GM12878 (cell line): ENCODE data around the gene POU2AF1. TPM values are rescaled to one million over a fixed set of nuclear protein-coding genes. Genes with fewer than 3 reads are reported as not detected.

Experiments
- ATAC-seq: fragments of 200-7000 bp; cut with Tn5 transposase; 3 replicates; pipeline ENCODE4 v1.9.1; 2020; ENCODE audit warnings: mild to moderate bottlenecking, moderate library complexity
- BruUV-seq: library from RNA; stranded (reverse); fragments of 400-500 nt; replicated peaks from 2 replicates; lab custom pipeline; 2021; lab: Mats Ljungman, UMichigan
- CTCF ChIA-PET: fragments of 300-600 bp; sonication (Branson Sonifier 250); formaldehyde crosslinking; extraction: SDS; loops from one replicate; lab custom pipeline; 2021; ENCODE audit warnings: inconsistent platforms; lab: Yijun Ruan, JAX
- POLR2A ChIA-PET: fragments of 350-600 bp; formaldehyde crosslinking; extraction: SDS; loops from one replicate; lab custom pipeline; 2021; ENCODE audit warnings: inconsistent platforms; lab: Charles Lee
- RAD21 ChIA-PET: fragments of 300-600 bp; sonication (Branson Sonifier 250); formaldehyde crosslinking; loops from one replicate; lab custom pipeline; 2023; ENCODE audit warnings: antibody characterized with exemption; ENCODE audit not compliant: unreplicated experiment; lab: Charles Lee
- SMC1A ChIA-PET: fragments of 300-600 bp; sonication (Branson Sonifier 250); formaldehyde crosslinking; loops from one replicate; lab custom pipeline; 2023; ENCODE audit not compliant: unreplicated experiment, uncharacterized antibody; lab: Charles Lee
- DNase-seq: peaks from one replicate; pipeline ENCODE4 v3.0.0-alpha.2; 2011; ENCODE audit warnings: low read depth, low spot score
- FAIRE-seq: peaks from 3 replicates; lab custom pipeline; 2011; peaks lifted over from hg19 to GRCh38; lab: Jason Lieb, UNC
- H2AFZ ChIP-seq: 2 replicates; pipeline ENCODE4 v1.6.0; 2011; ENCODE audit warnings: low read depth, low read length, control low read depth; ENCODE audit not compliant: control insufficient read depth
- H3K27ac ChIP-seq: 2 replicates; pipeline ENCODE4 v1.5.1; 2011; ENCODE audit warnings: control low read depth; ENCODE audit not compliant: control insufficient read depth, insufficient read depth
- H3K27me3 ChIP-seq, 2 experiments: replicated peaks in 1 of 2; 2 replicates each; pipeline versions ENCODE4 v1.6.0 to v1.6.1; 2011; ENCODE audit warnings: low read length in 1 of 2; ENCODE audit not compliant: control insufficient read depth in 2 of 2, insufficient read depth in 2 of 2
- H3K36me3 ChIP-seq, 2 experiments: 2 replicates each; pipeline ENCODE4 v1.5.1; 2011; ENCODE audit warnings: low read length in 1 of 2; ENCODE audit not compliant: control insufficient read depth in 2 of 2, insufficient read depth in 2 of 2
- H3K4me1 ChIP-seq: 2 replicates; pipeline ENCODE4 v1.6.1; 2011; ENCODE audit warnings: mild to moderate bottlenecking, low read length, moderate library complexity, mixed read lengths; ENCODE audit not compliant: control insufficient read depth, insufficient read depth
- H3K4me2 ChIP-seq: 2 replicates; pipeline ENCODE4 v1.6.0; 2011; ENCODE audit warnings: control low read depth; ENCODE audit not compliant: control insufficient read depth, insufficient read depth
- H3K4me3 ChIP-seq: fragments of 200-600 bp; sonication (generic); 2 replicates; pipeline ENCODE4 v1.5.1; 2016
- H3K79me2 ChIP-seq: 2 replicates; pipeline ENCODE4 v1.6.0; 2011; ENCODE audit warnings: low read length; ENCODE audit not compliant: control insufficient read depth, insufficient read depth
- H3K9ac ChIP-seq: 2 replicates; pipeline ENCODE4 v1.8.0; 2011; ENCODE audit warnings: low read length, control low read depth, mixed read lengths; ENCODE audit not compliant: control insufficient read depth, insufficient read depth
- H3K9me3 ChIP-seq: replicated peaks from 3 replicates; pipeline ENCODE4 v1.5.1; 2011; ENCODE audit warnings: mild to moderate bottlenecking, low read length; ENCODE audit not compliant: control insufficient read depth, insufficient read depth
- H4K20me1 ChIP-seq: 2 replicates; pipeline ENCODE4 v1.6.0; 2011; ENCODE audit not compliant: control insufficient read depth, insufficient read depth
- BCLAF1 ChIP-seq: fragments of 450-650 bp; IDR thresholded peaks from 2 replicates; pipeline ENCODE4 v1.6.1; 2017; ENCODE audit warnings: antibody characterized with exemption, mild to moderate bottlenecking, moderate library complexity
- BRCA1 ChIP-seq: IDR thresholded peaks from 2 replicates; pipeline ENCODE4 v1.6.1; 2011; ENCODE audit warnings: low read depth, low read length, improper control_type of control experiment
- CBX5 ChIP-seq: sonication (generic); IDR thresholded peaks from 2 replicates; pipeline ENCODE4 v1.6.1; 2016; ENCODE audit warnings: low read depth, moderate library complexity, mild to moderate bottlenecking, inconsistent platforms
- CREM ChIP-seq: IDR thresholded peaks from 2 replicates; pipeline ENCODE4 v1.6.1; 2014; ENCODE audit warnings: antibody characterized with exemption, low read depth
- EED ChIP-seq: sonication (generic); IDR thresholded peaks from 2 replicates; pipeline ENCODE4 v1.6.1; 2016; ENCODE audit warnings: antibody characterized with exemption, low read depth
- IRF3 ChIP-seq: fragments of 450-650 bp; IDR thresholded peaks from 2 replicates; pipeline ENCODE4 v1.6.1; 2014; ENCODE audit warnings: mild to moderate bottlenecking
- JUNB ChIP-seq: IDR thresholded peaks from 2 replicates; pipeline ENCODE4 v1.6.1; 2016; ENCODE audit warnings: antibody characterized with exemption, mild to moderate bottlenecking
- KDM1A ChIP-seq: fragments of 200-600 bp; sonication (generic); IDR thresholded peaks from 2 replicates; pipeline ENCODE4 v1.6.1; 2016; ENCODE audit warnings: borderline replicate concordance
- KLF5 ChIP-seq: fragments of 450-650 bp; IDR thresholded peaks from 2 replicates; pipeline ENCODE4 v1.6.1; 2014; ENCODE audit warnings: mild to moderate bottlenecking; ENCODE audit not compliant: partially characterized antibody
- MLLT1 ChIP-seq: fragments of 450-650 bp; IDR thresholded peaks from 2 replicates; pipeline ENCODE4 v1.6.1; 2016; ENCODE audit warnings: mild to moderate bottlenecking
- MTA2 ChIP-seq: fragments of 450-650 bp; IDR thresholded peaks from 2 replicates; pipeline ENCODE4 v1.6.1; 2016; ENCODE audit warnings: low read depth, mild to moderate bottlenecking, moderate library complexity
- MYC ChIP-seq: IDR thresholded peaks from 2 replicates; pipeline ENCODE4 v1.6.1; 2011; ENCODE audit warnings: mild to moderate bottlenecking, low read length, moderate library complexity, inconsistent platforms; ENCODE audit not compliant: insufficient read depth, insufficient replicate concordance, insufficient read length, severe bottlenecking
- NBN ChIP-seq: fragments of 450-650 bp; IDR thresholded peaks from 2 replicates; pipeline ENCODE4 v1.6.1; 2016
- POLR2AphosphoS5 ChIP-seq: IDR thresholded peaks from 2 replicates; pipeline ENCODE4 v1.6.1; 2011; ENCODE audit warnings: mild to moderate bottlenecking, low read length, inconsistent platforms
- SPI1 ChIP-seq: IDR thresholded peaks from 2 replicates; pipeline ENCODE4 v1.6.1; 2011; ENCODE audit warnings: low read depth, mild to moderate bottlenecking, low read length, moderate library complexity, borderline replicate concordance; ENCODE audit not compliant: insufficient read depth
- USF2 ChIP-seq: IDR thresholded peaks from 2 replicates; pipeline ENCODE4 v1.6.1; 2011; ENCODE audit warnings: low read depth, low read length, improper control_type of control experiment, borderline replicate concordance
- WGBS: methylation state at CpG from one replicate; pipeline ENCODE4 v1.1.6; 2016; ENCODE audit warnings: low lambda C conversion rate; ENCODE audit not compliant: insufficient replicate concordance, insufficient coverage; ENCODE audit errors: missing lambda C conversion rate; 5-methylcytosine and 5-hydroxymethylcytosine counted together
- in situ Hi-C: fragments of 300-500 bp; cut with MboI; formaldehyde crosslinking; loops from 9 replicates; pipeline ENCODE4 v1.14.3; 2018; ENCODE audit warnings: mixed read lengths
- intact Hi-C: fragments of 100-400 bp; cut with micrococcal nuclease; formaldehyde crosslinking; loops from one replicate; pipeline ENCODE4 v1.14.2; 2022; ENCODE audit not compliant: unreplicated experiment
- polyA plus RNA-seq, 11 experiments: library from polyadenylated mRNA; depleted of rRNA in 4 of 11; unstranded in 6 of 11; stranded (reverse) in 5 of 11; fragments of >200 nt; fragmentation: Nextera tagmentation in 4 of 11; fragmentation: Illumina TruSeq in 1 of 11; extraction: Ambion mirVana in 4 of 11; extraction: Trizol in 1 of 11; gene quantifications; 1 replicate in 1 of 11; 2 replicates in 10 of 11; pipeline versions ENCODE4 v1.2.1 to v1.2.3, GENCODE V29; 2011 to 2016; ENCODE audit warnings: inconsistent platforms in 2 of 11, missing spikeins in 2 of 11, low read depth in 1 of 11
- total RNA-seq, 4 experiments: library from RNA; depleted of rRNA in 3 of 4; stranded (reverse); fragments of >200 nt in 3 of 4; fragmentation: Illumina TruSeq in 1 of 4; extraction: Trizol in 1 of 4; gene quantifications; 2 replicates each; pipeline versions ENCODE4 v1.2.1 to v1.2.3, GENCODE V29; 2013 to 2021

Gene POU2AF1
- total and polyA plus RNA-seq, 10 of the 15 experiments (the other 5 are each of a cell fraction or from before 2014, with no cell fraction given), result 13.1 to 169 (median 75.5) TPM

- TF ChIP-seq CBX5 (no peak), KLF5 (no peak), IRF3 (no peak), BRCA1 (no peak), EED (no peak), USF2 (no peak)
Measured at GRCh38 chr11:111410951-111411350, 31.9 kb upstream of the POU2AF1 start (continued).

GRCh38 chr11:111409915-111410314 is 30.8 kb upstream of the POU2AF1 start:
- Histone ChIP-seq H3K9me3 (no peaks in the 10 kb centered on the region; the same call in 2 of the 3 replicates), H4K20me1 (no peaks in the 10 kb centered on the region), H3K4me2 (peak overlapping the region; percentile 56), H3K36me3 (no peaks in the 10 kb centered on the region), H3K27ac (peak overlapping the region; percentile 92), H3K4me3 (peak overlapping the region; percentile 14; the same call in 1 of the 2 replicates), H3K4me1 (peaks cover 72% of the 10 kb centered on the region), H3K9ac (peak overlapping the region; percentile 45; the same call in 1 of the 2 replicates), H3K79me2 (peaks cover 4% of the 10 kb centered on the region), H3K27me3 (no peaks in the 10 kb centered on the region), H2AFZ (no peak overlapping the region)
- BruUV-seq, result no TSS peak
- CTCF ChIA-PET, result interaction anchor here (1.0 to 7.9 kb wide), 5 partner anchors 9 to 50 kb away, joined by 3 to 65 read pairs (median 7); no protein-coding TSS in a partner anchor
- POLR2A ChIA-PET, result interaction anchor here (1.0 to 16.5 kb wide), 4 partner anchors 9 to 39 kb away, joined by 3 to 415 read pairs (median 7); partner anchors contain the start of gene POU2AF1
- DNase-seq, result peak; percentile 85
- intact Hi-C loops, result loop anchor here (1.0 kb wide), 1 partner anchor 31 kb away; the partner anchor contains the start of gene POU2AF1
- RAD21 ChIA-PET, result interaction anchor here (0.9 to 19.2 kb wide), 7 partner anchors 11 to 126 kb away, joined by 3 to 657 read pairs (median 5); partner anchors contain the start of gene POU2AF1
- in situ Hi-C loops, result no loop called here
- no peak for FAIRE-seq
- 0% methylated on average over 1 of the region's 1 CpG for WGBS
- SMC1A ChIA-PET, result interaction anchor here (1.2 to 29.3 kb wide), 9 partner anchors 9 to 127 kb away, joined by 3 to 972 read pairs (median 6); partner anchors contain the start of gene POU2AF1
- ATAC-seq, result peak; percentile 82
- TF ChIP-seq BCLAF1 (no peak), KDM1A (no peak), POLR2AphosphoS5 (no peak), CREM (0 out of 2 replicates have a peak, but pooled peaks have one; percentile 24), MLLT1 (0 out of 2 replicates have a peak, but pooled peaks have one; percentile 21), MTA2 (peak; percentile 58), JUNB (peak; percentile 81), NBN (peak; percentile 28; the same call in 1 of the 2 replicates), SPI1 (peak; percentile 77), MYC (no peak)
